HEK293 (cell line): ENCODE results near the gene MBNL2.

Experiments
- REPIN1 ChIP-seq: fragments of 450-650 bp; formaldehyde crosslinking; IDR thresholded peaks from 2 replicates; pipeline ENCODE4 v1.5.1; 2017; ENCODE audit warnings: missing biosample characterization, missing genetic modification characterization, low read depth
- REST ChIP-seq: fragments of 450-650 bp; formaldehyde crosslinking; IDR thresholded peaks from 2 replicates; pipeline ENCODE4 v1.5.1; 2016; ENCODE audit warnings: missing biosample characterization, missing genetic modification characterization
- ZNF10 ChIP-seq: fragments of 450-650 bp; formaldehyde crosslinking; IDR thresholded peaks from 2 replicates; pipeline ENCODE4 v1.5.1; 2017; ENCODE audit warnings: missing biosample characterization, missing genetic modification characterization
- ZNF184 ChIP-seq: fragments of 450-650 bp; IDR thresholded peaks from 2 replicates; pipeline ENCODE4 v1.5.1; 2018; ENCODE audit warnings: missing biosample characterization, mild to moderate bottlenecking, missing genetic modification characterization
- ZNF266 ChIP-seq: fragments of 450-650 bp; formaldehyde crosslinking; IDR thresholded peaks from 2 replicates; pipeline ENCODE4 v1.5.1; 2016; ENCODE audit warnings: missing biosample characterization, missing genetic modification characterization, low read depth
- ZNF274 ChIP-seq, 2 experiments: fragments of 200-500 bp in 1 of 2; fragments of 450-650 bp in 1 of 2; sonication (Bioruptor generic) in 1 of 2; formaldehyde crosslinking in 1 of 2; IDR thresholded peaks; 2 replicates each; pipeline versions ENCODE4 v1.5.1 to v1.6.1; 2014 to 2016; ENCODE audit warnings: borderline replicate concordance in 1 of 2, inconsistent platforms in 1 of 2, low read length in 1 of 2, missing biosample characterization in 1 of 2, missing genetic modification characterization in 1 of 2
- ZNF280C ChIP-seq: fragments of 450-650 bp; formaldehyde crosslinking; IDR thresholded peaks from 2 replicates; pipeline ENCODE4 v1.5.1; 2016; ENCODE audit warnings: missing biosample characterization, missing genetic modification characterization
- ZNF530 ChIP-seq: fragments of 450-650 bp; formaldehyde crosslinking; IDR thresholded peaks from 2 replicates; pipeline ENCODE4 v1.5.1; 2016; ENCODE audit warnings: low read depth, missing biosample characterization, missing genetic modification characterization
- ZNF664 ChIP-seq: fragments of 450-650 bp; formaldehyde crosslinking; IDR thresholded peaks from 2 replicates; pipeline ENCODE4 v1.5.1; 2016; ENCODE audit warnings: missing biosample characterization, missing genetic modification characterization
- ZNF777 ChIP-seq: fragments of 450-650 bp; formaldehyde crosslinking; IDR thresholded peaks from 2 replicates; pipeline ENCODE4 v1.5.1; 2017; ENCODE audit warnings: missing biosample characterization, missing genetic modification characterization, borderline replicate concordance
- ZNF830 ChIP-seq: fragments of 450-650 bp; IDR thresholded peaks from 2 replicates; pipeline ENCODE4 v1.5.0; 2018; ENCODE audit warnings: missing biosample characterization, missing genetic modification characterization, low read depth, mild to moderate bottlenecking, moderate library complexity
- TF ChIP-seq, protein P1 (sequence below): fragments of 450-650 bp; formaldehyde crosslinking; IDR thresholded peaks from 2 replicates; pipeline ENCODE4 v1.5.1; 2016; ENCODE audit warnings: missing biosample characterization, missing genetic modification characterization
- TF ChIP-seq, protein P2 (sequence below): fragments of 450-650 bp; formaldehyde crosslinking; IDR thresholded peaks from 2 replicates; pipeline ENCODE4 v1.5.1; 2016; ENCODE audit warnings: missing biosample characterization, missing genetic modification characterization
- TF ChIP-seq, protein P3 (sequence below): fragments of 450-650 bp; formaldehyde crosslinking; IDR thresholded peaks from 2 replicates; pipeline ENCODE4 v1.5.1; 2017; ENCODE audit warnings: missing biosample characterization, missing genetic modification characterization

DNA sequence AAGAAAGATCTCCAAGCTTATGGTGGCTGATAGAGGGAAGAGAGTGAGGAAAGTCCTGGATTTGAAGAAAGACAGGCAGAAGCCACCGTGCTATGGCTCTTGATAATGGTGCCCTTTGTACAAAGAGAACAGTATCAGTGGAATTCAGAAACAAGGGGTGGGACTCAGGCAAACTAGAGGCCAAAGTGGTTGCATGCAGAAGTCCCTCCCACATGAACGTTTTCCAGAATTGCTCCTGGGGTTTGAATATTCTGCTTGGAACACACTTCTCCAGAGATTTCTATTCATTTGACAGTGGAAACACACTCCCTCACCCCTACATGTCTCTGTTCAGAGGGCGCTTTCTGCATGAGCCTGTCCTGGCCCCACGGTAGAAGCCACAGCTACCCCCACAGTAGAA, 10.1 kb upstream of the MBNL2 start:
- TF ChIP-seq, protein P1, sequence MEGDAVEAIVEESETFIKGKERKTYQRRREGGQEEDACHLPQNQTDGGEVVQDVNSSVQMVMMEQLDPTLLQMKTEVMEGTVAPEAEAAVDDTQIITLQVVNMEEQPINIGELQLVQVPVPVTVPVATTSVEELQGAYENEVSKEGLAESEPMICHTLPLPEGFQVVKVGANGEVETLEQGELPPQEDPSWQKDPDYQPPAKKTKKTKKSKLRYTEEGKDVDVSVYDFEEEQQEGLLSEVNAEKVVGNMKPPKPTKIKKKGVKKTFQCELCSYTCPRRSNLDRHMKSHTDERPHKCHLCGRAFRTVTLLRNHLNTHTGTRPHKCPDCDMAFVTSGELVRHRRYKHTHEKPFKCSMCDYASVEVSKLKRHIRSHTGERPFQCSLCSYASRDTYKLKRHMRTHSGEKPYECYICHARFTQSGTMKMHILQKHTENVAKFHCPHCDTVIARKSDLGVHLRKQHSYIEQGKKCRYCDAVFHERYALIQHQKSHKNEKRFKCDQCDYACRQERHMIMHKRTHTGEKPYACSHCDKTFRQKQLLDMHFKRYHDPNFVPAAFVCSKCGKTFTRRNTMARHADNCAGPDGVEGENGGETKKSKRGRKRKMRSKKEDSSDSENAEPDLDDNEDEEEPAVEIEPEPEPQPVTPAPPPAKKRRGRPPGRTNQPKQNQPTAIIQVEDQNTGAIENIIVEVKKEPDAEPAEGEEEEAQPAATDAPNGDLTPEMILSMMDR (tag by site-specific recombination), result no peak
- TF ChIP-seq ZNF777 (tag by site-specific recombination) (no peak), ZNF664 (tag by site-specific recombination) (no peak), ZNF266 (tag by site-specific recombination) (no peak), REPIN1 (tag by site-specific recombination) (no peak), ZNF530 (no peak), ZNF10 (tag by site-specific recombination) (no peak), ZNF184 (tag by site-specific recombination) (no peak), ZNF274 (IDR thresholded peaks at IDR 0.05; ENCODE audit: low read length) (no peak), ZNF274 (tag by site-specific recombination; IDR thresholded peaks at IDR 0.05; ENCODE audit: borderline replicate concordance) (no peak), REST (tag by site-specific recombination) (no peak), ZNF830 (tag by site-specific recombination) (no peak), ZNF280C (tag by site-specific recombination) (no peak)
- TF ChIP-seq, protein P2, sequence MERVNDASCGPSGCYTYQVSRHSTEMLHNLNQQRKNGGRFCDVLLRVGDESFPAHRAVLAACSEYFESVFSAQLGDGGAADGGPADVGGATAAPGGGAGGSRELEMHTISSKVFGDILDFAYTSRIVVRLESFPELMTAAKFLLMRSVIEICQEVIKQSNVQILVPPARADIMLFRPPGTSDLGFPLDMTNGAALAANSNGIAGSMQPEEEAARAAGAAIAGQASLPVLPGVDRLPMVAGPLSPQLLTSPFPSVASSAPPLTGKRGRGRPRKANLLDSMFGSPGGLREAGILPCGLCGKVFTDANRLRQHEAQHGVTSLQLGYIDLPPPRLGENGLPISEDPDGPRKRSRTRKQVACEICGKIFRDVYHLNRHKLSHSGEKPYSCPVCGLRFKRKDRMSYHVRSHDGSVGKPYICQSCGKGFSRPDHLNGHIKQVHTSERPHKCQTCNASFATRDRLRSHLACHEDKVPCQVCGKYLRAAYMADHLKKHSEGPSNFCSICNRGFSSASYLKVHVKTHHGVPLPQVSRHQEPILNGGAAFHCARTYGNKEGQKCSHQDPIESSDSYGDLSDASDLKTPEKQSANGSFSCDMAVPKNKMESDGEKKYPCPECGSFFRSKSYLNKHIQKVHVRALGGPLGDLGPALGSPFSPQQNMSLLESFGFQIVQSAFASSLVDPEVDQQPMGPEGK (tag by site-specific recombination), result no peak
- TF ChIP-seq, protein P3, sequence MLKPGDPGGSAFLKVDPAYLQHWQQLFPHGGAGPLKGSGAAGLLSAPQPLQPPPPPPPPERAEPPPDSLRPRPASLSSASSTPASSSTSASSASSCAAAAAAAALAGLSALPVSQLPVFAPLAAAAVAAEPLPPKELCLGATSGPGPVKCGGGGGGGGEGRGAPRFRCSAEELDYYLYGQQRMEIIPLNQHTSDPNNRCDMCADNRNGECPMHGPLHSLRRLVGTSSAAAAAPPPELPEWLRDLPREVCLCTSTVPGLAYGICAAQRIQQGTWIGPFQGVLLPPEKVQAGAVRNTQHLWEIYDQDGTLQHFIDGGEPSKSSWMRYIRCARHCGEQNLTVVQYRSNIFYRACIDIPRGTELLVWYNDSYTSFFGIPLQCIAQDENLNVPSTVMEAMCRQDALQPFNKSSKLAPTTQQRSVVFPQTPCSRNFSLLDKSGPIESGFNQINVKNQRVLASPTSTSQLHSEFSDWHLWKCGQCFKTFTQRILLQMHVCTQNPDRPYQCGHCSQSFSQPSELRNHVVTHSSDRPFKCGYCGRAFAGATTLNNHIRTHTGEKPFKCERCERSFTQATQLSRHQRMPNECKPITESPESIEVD (tag by site-specific recombination), result no peak
